SK-N-SH (cell line): ENCODE data around the gene KCNJ15. TPM values are rescaled to one million over a fixed set of nuclear protein-coding genes. Genes with fewer than 3 reads are reported as not detected.

Experiments used
- CTCF ChIA-PET: fragments of 300-600, 350-600 bp; formaldehyde crosslinking; extraction: SDS; loops from one replicate; lab custom pipeline; 2021; lab: Yijun Ruan, JAX
- POLR2A ChIA-PET: fragments of 350-600 bp; sonication (Branson Sonifier 250); formaldehyde crosslinking; extraction: SDS; loops from one replicate; lab custom pipeline; 2020; ENCODE audit warnings: antibody characterized with exemption, inconsistent platforms; lab: Yijun Ruan, JAX
- DNase-seq: peaks from one replicate; pipeline ENCODE4 v3.0.0; 2012
- H2AFZ ChIP-seq: fragments of 200-600 bp; sonication (generic); 2 replicates; pipeline ENCODE4 v1.8.1; 2016; ENCODE audit warnings: antibody characterized with exemption, mild to moderate bottlenecking, low read depth
- H3F3A ChIP-seq: fragments of 200-600 bp; sonication (generic); replicated peaks from 2 replicates; pipeline ENCODE3; 2016; ENCODE audit warnings: antibody characterized with exemption, mild to moderate bottlenecking; ENCODE audit not compliant: insufficient read depth
- H3K27ac ChIP-seq, 2 experiments: fragments of 200-500 bp in 1 of 2; fragments of 200-600 bp in 1 of 2; sonication (Bioruptor generic) in 1 of 2; sonication (generic), shearing (Covaris generic) in 1 of 2; 2 replicates each; pipeline versions ENCODE4 v1.5.1 to v1.6.1; 2014 to 2016; ENCODE audit warnings: low read depth in 2 of 2, inconsistent platforms in 1 of 2, low read length in 1 of 2, mild to moderate bottlenecking in 1 of 2, mixed read lengths in 1 of 2
- H3K27me3 ChIP-seq: fragments of 200-600 bp; sonication (generic), shearing (Covaris generic); 2 replicates; pipeline ENCODE4 v1.6.1; 2016; ENCODE audit warnings: mixed run types; ENCODE audit not compliant: insufficient read depth
- H3K36me3 ChIP-seq, 2 experiments: fragments of 200-500 bp in 1 of 2; fragments of 200-600 bp in 1 of 2; sonication (Bioruptor generic) in 1 of 2; sonication (generic) in 1 of 2; replicated peaks in 1 of 2; 2 replicates each; pipeline versions ENCODE3 to v1.5.1; 2014 to 2016; ENCODE audit warnings: low read length in 1 of 2, mild to moderate bottlenecking in 1 of 2; ENCODE audit not compliant: insufficient read depth in 2 of 2, control insufficient read depth in 1 of 2
- H3K4me1 ChIP-seq, 2 experiments: fragments of 200-500 bp in 1 of 2; fragments of 200-600 bp in 1 of 2; sonication (Bioruptor generic) in 1 of 2; sonication (generic), shearing (Covaris generic) in 1 of 2; 2 replicates each; pipeline versions ENCODE4 v1.5.1 to v1.6.1; 2014 to 2016; ENCODE audit warnings: low read depth in 1 of 2, low read length in 1 of 2, mixed run types in 1 of 2; ENCODE audit not compliant: insufficient read depth in 2 of 2, control insufficient read depth in 1 of 2
- H3K4me2 ChIP-seq: fragments of 200-600 bp; sonication (generic), shearing (Covaris generic); 2 replicates; pipeline ENCODE4 v1.6.1; 2017; ENCODE audit warnings: mixed run types
- H3K4me3 ChIP-seq, 2 experiments: fragments of 200-500 bp in 1 of 2; fragments of 200-600 bp in 1 of 2; sonication (Bioruptor generic) in 1 of 2; sonication (generic), shearing (Covaris generic) in 1 of 2; 2 replicates each; pipeline versions ENCODE4 v1.5.1 to v1.8.1; 2014 to 2016; ENCODE audit warnings: low read depth in 2 of 2, inconsistent platforms in 1 of 2, low read length in 1 of 2, mild to moderate bottlenecking in 1 of 2, mixed read lengths in 1 of 2, moderate library complexity in 1 of 2
- H3K79me2 ChIP-seq: fragments of 200-600 bp; sonication (generic); 2 replicates; pipeline ENCODE4 v1.8.1; 2017; ENCODE audit warnings: mild to moderate bottlenecking; ENCODE audit not compliant: insufficient read depth
- H3K9ac ChIP-seq: fragments of 200-600 bp; sonication (generic); 2 replicates; pipeline ENCODE4 v1.6.1; 2017; ENCODE audit warnings: mixed run types
- H3K9me2 ChIP-seq: fragments of 200-600 bp; sonication (generic); 2 replicates; pipeline ENCODE4 v1.6.1; 2017; ENCODE audit warnings: mixed run types
- H3K9me3 ChIP-seq: fragments of 200-600 bp; sonication (generic); 2 replicates; pipeline ENCODE4 v1.6.1; 2017; ENCODE audit warnings: mixed run types, mild to moderate bottlenecking, moderate library complexity
- H4K20me1 ChIP-seq: fragments of 200-600 bp; sonication (generic); 2 replicates; pipeline ENCODE4 v1.6.1; 2017; ENCODE audit warnings: mild to moderate bottlenecking, mixed run types; ENCODE audit not compliant: insufficient read depth
- EP300 ChIP-seq, 2 experiments: IDR thresholded peaks; 2 replicates each; pipeline versions ENCODE4 v1.4.0 to v1.6.1; 2012; ENCODE audit warnings: borderline replicate concordance in 1 of 2, low read depth in 1 of 2, low read length in 1 of 2
- JUND ChIP-seq: IDR thresholded peaks from 2 replicates; pipeline ENCODE4 v1.4.0; 2012
- MEF2A ChIP-seq: IDR thresholded peaks from 2 replicates; pipeline ENCODE4 v1.4.0; 2012; ENCODE audit warnings: low read depth, borderline replicate concordance
- MXI1 ChIP-seq: IDR thresholded peaks from 2 replicates; pipeline ENCODE4 v1.6.1; 2012; ENCODE audit warnings: mild to moderate bottlenecking, low read depth, low read length, improper control_type of control experiment
- RAD21 ChIP-seq: IDR thresholded peaks from 2 replicates; pipeline ENCODE4 v1.6.1; 2012; ENCODE audit warnings: mild to moderate bottlenecking, low read length
- RXRA ChIP-seq: IDR thresholded peaks from 2 replicates; pipeline ENCODE4 v1.4.0; 2012; ENCODE audit warnings: low read depth, mild to moderate bottlenecking, borderline replicate concordance
- SMC3 ChIP-seq: IDR thresholded peaks from 2 replicates; pipeline ENCODE4 v1.6.1; 2012; ENCODE audit warnings: low read depth, low read length, improper control_type of control experiment
- TEAD4 ChIP-seq: IDR thresholded peaks from 2 replicates; pipeline ENCODE4 v1.4.0; 2012; ENCODE audit warnings: mild to moderate bottlenecking, borderline replicate concordance; ENCODE audit not compliant: insufficient read depth
- WGBS: methylation state at CpG from one replicate; pipeline ENCODE4 v1.1.6; 2017; ENCODE audit warnings: low lambda C conversion rate; 5-methylcytosine and 5-hydroxymethylcytosine counted together
- polyA plus RNA-seq, 3 experiments: library from polyadenylated mRNA; depleted of rRNA; stranded (reverse); fragments of >200 nt; gene quantifications; 2 replicates each; pipeline ENCODE4 v1.2.3, GENCODE V29; 2012
- TF ChIP-seq, protein P1 (sequence below): IDR thresholded peaks from 2 replicates; pipeline ENCODE4; 2012
- TF ChIP-seq, protein P2 (sequence below): IDR thresholded peaks from 2 replicates; pipeline ENCODE4 v1.6.1; 2012; ENCODE audit warnings: mild to moderate bottlenecking, low read depth, low read length, moderate library complexity
- TF ChIP-seq, protein P3 (sequence below): fragments of 150-350 bp; IDR thresholded peaks from 2 replicates; pipeline ENCODE4 v1.6.1; 2016; ENCODE audit warnings: mild to moderate bottlenecking, low read depth, low read length
- TF ChIP-seq, protein P4 (sequence below): fragments of 200-600 bp; sonication (generic); IDR thresholded peaks from 2 replicates; pipeline ENCODE4 v1.6.1; 2017; ENCODE audit warnings: antibody characterized with exemption, mild to moderate bottlenecking, moderate library complexity

KCNJ15 gene
- polyA plus RNA-seq, 1 of the 3 experiments (the other 2 are of a cell fraction): 0.03 TPM

DNA sequence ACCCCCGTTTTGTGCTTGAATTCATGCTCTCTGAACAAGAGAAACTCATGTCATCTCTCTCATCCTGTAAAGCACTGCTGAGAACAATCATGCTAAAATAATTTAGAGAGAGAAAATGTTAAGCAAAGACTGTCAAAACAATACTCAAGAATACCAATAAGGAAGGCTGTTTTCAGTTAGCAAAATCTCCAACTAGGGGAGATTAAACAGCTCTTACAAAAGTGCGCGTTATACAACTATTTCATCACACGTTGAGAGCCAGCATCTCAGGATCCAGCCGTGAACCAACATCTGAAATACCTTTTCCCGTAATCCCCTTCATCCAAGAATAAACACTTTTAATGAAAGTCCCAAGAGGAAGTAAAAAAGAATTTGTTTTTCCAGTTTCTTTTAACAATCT is 44.1 kb upstream of the KCNJ15 start (continued):
- TF ChIP-seq, protein P1, sequence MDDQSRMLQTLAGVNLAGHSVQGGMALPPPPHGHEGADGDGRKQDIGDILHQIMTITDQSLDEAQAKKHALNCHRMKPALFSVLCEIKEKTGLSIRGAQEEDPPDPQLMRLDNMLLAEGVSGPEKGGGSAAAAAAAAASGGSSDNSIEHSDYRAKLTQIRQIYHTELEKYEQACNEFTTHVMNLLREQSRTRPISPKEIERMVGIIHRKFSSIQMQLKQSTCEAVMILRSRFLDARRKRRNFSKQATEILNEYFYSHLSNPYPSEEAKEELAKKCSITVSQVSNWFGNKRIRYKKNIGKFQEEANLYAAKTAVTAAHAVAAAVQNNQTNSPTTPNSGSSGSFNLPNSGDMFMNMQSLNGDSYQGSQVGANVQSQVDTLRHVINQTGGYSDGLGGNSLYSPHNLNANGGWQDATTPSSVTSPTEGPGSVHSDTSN: no peak
- TF ChIP-seq RXRA (no peak), RAD21 (no peak), MXI1 (no peak), MEF2A (no peak), TEAD4 (no peak), SMC3 (no peak), EP300 (IDR thresholded peaks at IDR 0.05; ENCODE audit: borderline replicate concordance in 1 of 2, low read depth in 1 of 2, low read length in 1 of 2) (no peak)
- TF ChIP-seq, protein P2, sequence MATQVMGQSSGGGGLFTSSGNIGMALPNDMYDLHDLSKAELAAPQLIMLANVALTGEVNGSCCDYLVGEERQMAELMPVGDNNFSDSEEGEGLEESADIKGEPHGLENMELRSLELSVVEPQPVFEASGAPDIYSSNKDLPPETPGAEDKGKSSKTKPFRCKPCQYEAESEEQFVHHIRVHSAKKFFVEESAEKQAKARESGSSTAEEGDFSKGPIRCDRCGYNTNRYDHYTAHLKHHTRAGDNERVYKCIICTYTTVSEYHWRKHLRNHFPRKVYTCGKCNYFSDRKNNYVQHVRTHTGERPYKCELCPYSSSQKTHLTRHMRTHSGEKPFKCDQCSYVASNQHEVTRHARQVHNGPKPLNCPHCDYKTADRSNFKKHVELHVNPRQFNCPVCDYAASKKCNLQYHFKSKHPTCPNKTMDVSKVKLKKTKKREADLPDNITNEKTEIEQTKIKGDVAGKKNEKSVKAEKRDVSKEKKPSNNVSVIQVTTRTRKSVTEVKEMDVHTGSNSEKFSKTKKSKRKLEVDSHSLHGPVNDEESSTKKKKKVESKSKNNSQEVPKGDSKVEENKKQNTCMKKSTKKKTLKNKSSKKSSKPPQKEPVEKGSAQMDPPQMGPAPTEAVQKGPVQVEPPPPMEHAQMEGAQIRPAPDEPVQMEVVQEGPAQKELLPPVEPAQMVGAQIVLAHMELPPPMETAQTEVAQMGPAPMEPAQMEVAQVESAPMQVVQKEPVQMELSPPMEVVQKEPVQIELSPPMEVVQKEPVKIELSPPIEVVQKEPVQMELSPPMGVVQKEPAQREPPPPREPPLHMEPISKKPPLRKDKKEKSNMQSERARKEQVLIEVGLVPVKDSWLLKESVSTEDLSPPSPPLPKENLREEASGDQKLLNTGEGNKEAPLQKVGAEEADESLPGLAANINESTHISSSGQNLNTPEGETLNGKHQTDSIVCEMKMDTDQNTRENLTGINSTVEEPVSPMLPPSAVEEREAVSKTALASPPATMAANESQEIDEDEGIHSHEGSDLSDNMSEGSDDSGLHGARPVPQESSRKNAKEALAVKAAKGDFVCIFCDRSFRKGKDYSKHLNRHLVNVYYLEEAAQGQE: no peak

DNA sequence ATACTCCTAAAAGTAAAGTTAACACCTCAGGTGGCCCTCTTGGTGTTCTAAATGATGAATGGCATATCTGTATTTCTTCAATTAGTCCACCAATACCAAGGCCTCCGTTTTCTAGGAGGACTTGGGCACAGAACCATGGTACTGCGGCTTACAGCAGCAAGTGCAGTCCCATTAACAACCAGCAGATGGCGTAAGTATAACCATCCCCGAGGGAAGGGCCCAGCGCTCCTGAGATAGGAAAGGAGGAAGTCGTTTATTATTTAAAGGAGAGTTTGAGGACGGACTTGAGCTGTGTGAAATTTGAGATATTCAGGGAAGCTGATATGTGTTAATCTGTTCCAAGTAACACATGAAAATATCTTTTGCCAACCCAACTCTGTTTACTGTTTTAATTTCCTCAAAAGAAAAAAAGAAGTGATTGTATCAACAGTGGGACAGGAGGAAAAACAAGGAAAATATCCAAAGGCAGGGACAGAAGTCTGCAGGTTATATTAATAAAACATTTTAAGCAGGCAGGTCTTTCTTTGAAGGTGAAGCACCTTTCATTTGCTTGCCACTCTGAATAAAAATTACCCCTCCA is 37.7 kb upstream of the KCNJ15 start:
- H3K4me3 ChIP-seq: no peak overlapping the region
- no peaks in the 10 kb centered on the region for H3K27me3 ChIP-seq
- POLR2A ChIA-PET: no interaction called here
- peak; percentile 58 for DNase-seq
- H3K79me2 ChIP-seq: no peaks in the 10 kb centered on the region
- H4K20me1 ChIP-seq: no peaks in the 10 kb centered on the region
- no peak overlapping the region for H2AFZ ChIP-seq
- peak; percentile 96 for TF ChIP-seq SMC3
- TF ChIP-seq, protein P3, sequence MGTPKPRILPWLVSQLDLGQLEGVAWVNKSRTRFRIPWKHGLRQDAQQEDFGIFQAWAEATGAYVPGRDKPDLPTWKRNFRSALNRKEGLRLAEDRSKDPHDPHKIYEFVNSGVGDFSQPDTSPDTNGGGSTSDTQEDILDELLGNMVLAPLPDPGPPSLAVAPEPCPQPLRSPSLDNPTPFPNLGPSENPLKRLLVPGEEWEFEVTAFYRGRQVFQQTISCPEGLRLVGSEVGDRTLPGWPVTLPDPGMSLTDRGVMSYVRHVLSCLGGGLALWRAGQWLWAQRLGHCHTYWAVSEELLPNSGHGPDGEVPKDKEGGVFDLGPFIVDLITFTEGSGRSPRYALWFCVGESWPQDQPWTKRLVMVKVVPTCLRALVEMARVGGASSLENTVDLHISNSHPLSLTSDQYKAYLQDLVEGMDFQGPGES: no peak
- TF ChIP-seq, protein P4, sequence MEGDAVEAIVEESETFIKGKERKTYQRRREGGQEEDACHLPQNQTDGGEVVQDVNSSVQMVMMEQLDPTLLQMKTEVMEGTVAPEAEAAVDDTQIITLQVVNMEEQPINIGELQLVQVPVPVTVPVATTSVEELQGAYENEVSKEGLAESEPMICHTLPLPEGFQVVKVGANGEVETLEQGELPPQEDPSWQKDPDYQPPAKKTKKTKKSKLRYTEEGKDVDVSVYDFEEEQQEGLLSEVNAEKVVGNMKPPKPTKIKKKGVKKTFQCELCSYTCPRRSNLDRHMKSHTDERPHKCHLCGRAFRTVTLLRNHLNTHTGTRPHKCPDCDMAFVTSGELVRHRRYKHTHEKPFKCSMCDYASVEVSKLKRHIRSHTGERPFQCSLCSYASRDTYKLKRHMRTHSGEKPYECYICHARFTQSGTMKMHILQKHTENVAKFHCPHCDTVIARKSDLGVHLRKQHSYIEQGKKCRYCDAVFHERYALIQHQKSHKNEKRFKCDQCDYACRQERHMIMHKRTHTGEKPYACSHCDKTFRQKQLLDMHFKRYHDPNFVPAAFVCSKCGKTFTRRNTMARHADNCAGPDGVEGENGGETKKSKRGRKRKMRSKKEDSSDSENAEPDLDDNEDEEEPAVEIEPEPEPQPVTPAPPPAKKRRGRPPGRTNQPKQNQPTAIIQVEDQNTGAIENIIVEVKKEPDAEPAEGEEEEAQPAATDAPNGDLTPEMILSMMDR: peak; percentile 97
- TF ChIP-seq JUND: no peak
- TF ChIP-seq RAD21: peak; percentile 73
- TF ChIP-seq, all 33 proteins: peak for 3
- Histone ChIP-seq H3F3A (no peaks in the 10 kb centered on the region), H3K36me3 (no peaks in the 10 kb centered on the region), H3K9me3 (no peaks in the 10 kb centered on the region; the same call in 1 of the 2 replicates), H3K9ac (no peak overlapping the region), H3K4me2 (no peak overlapping the region), H3K9me2 (no peaks in the 10 kb centered on the region), H3K4me1 (no peaks in the 10 kb centered on the region), H3K27ac (no peak overlapping the region)
- WGBS: under 1% methylated on average over 7 of the region's 7 CpGs
- CTCF ChIA-PET: interaction anchor here (0.6 to 5.1 kb wide), 23 partner anchors 9 to 919 kb away, joined by 3 to 64 read pairs (median 5); no protein-coding TSS in a partner anchor
